ENCODE measurements around the gene CDHR2.

DNA sequence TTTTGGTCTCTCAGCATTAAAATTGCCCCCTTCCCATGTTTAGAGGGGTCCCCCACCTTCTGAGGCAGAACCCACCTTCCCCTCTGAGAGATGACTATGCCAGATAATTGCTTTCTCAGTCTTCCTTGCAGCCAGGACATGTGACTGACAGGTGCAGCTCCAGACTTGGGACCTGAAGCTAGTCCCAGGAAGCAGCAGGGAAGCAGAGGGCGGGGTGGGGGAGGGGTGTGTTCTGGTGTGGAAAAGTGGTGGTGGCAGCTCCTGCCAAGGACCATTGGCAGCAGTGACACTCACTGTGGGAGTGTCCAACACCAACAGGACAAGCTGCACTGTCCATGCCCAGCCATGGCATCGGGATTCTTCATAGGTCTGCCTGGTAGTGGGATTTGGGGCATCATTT lies 83.6 kb downstream of the CDHR2 start:
- TF ChIP-seq POLR2AphosphoS5 (IDR thresholded peaks at IDR 0.05; ENCODE audit: borderline replicate concordance, low read depth, low read length) (no peak), EZH2 (IDR thresholded peaks at IDR 0.05) (no peak)
